ENCODE results near the gene VSIG10L. TPM values are rescaled to one million over a fixed set of nuclear protein-coding genes. Genes with fewer than 3 reads are reported as not detected.

The VSIG10L gene
- total RNA-seq, 1 donor from 2014 or later: 0.51 TPM

DNA sequence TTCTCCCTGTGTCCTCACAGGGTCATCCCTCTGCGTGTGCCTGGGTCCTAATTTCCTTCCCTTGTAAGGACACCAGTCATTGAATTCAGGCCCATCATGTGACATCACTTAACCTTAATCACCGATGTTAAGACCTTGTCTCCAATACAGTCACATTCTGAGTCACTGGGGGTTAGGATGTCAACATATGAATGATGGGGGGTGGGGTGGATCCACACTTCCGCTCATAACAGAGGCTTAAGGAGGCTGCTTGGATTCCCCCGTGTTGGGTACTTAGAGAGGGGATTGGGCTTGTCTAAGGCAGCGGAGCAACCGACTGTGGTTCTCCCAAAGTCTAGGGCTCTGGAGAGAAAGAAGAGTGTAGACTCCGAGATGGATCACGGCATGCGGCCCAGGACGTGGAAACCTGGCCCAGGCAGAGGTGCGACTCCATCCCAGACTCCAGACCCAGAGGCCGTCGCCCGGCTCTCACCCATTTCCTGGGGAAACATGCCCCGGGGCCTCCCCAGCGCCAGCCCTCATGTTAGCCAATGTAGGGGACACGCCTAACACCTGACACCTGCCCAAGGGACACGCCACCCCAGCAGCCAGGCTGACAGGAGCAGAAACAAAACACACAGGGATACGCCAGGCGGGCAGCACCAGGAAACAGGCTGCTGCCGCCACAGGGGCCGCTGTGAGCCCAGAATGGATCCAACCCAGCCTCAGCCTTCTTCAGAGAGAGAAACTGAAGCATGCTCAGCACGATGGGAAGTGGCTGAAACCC, 47.5 kb downstream of the VSIG10L start:
- intact Hi-C loops (cut with DNase I): no loop called here
- ATAC-seq: no peak
- DNase-seq (ENCODE audit: missing footprints): no peak

DNA sequence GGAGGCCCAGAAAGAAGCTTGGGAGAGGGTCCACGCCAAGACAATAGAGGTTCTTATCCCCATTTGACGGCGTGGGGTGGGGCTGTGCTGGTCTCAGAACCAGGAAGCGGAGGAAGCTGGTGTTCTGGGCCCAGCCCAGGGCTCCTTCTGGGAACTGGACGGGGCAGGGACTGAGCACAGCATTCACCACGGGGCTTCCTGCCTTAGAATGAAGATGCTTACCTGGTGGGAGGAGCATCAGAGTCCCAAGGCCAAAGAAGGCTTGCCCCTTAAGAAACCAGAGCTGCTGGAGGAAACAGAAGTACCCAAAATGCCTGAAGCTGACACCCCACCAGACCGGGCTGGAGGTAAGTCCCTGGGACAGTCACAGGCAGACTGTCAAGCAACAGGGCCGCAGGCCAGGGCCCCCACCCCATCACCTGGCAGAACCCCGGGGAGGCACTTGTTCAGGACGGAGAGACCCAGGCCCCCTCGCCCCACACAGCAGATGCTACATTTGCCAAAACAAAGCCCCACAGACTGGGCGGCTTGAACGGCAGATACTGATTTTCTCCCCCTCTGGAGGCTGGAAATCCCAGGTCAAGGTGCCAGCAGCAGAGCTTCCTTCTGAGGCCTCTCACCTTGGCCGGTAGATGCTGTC, 48.2 kb downstream of the VSIG10L start:
- intact Hi-C loops (cut with DNase I): no loop called here
- ATAC-seq (no peak), DNase-seq (ENCODE audit: missing footprints) (no peak)

DNA sequence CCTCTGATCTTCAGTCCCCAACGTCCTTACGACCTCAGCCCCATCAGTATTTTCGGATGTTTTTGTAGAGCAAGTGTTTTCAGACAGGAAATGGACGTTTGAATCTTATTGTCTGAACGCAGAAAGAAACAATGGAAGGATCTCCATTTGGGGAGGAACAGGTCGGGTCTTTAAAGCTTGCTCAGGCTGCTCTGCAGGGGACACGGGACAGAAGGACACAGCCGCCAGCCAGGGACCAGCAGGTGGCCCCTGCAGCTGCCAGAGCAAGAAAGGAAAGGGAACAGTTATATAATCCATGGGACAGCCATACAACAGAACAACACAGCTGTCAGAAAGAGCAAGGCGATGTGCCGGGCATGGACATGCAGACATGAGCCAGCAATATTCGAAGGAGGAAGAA, 49.0 kb downstream of the VSIG10L start:
- DNase-seq (ENCODE audit: missing footprints): no peak
- ATAC-seq: peak; percentile 80
- intact Hi-C loops (cut with DNase I): no loop called here

DNA sequence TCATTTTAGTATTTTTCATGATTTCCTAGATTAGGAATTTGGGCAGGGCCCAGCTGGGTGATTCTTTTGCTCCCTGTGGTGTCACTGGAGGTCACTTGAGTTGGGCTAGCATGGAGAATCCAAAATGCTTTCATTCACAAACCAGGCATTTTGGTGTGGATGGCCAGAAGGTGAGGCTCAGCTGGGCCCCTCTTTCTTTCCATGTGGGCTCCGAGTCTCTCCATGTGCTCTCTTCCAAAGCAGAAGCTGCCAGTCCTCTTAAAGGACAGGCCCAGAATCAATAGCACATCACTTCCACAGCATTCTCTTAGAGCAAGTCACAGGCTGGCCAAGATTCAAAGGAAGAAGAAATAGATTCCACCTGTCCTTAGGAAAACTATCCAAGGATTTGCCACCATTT, 52.3 kb downstream of the VSIG10L start:
- ATAC-seq (no peak), DNase-seq (ENCODE audit: missing footprints) (no peak)
- intact Hi-C loops (cut with DNase I): no loop called here

DNA sequence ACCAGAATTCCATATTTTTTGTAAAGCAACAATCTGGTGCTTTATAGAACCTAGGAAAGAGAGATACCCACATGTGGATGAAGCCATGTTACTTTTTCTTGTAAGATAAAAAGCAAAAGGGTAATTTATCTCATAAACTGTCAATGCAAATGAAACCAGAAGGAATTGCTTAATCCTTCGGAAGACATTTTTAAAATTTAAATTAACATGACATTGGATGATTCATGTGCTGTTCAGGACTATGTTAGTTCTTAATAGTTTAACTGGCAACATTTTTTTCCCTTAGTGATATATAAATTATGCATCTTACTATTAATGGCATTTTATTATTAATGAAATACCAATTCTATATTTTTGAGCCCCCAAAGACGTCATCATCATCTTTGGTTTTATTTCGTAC, 56.3 kb downstream of the VSIG10L start:
- DNase-seq (ENCODE audit: missing footprints) (no peak), ATAC-seq (no peak)
- intact Hi-C loops (cut with DNase I): no loop called here

DNA sequence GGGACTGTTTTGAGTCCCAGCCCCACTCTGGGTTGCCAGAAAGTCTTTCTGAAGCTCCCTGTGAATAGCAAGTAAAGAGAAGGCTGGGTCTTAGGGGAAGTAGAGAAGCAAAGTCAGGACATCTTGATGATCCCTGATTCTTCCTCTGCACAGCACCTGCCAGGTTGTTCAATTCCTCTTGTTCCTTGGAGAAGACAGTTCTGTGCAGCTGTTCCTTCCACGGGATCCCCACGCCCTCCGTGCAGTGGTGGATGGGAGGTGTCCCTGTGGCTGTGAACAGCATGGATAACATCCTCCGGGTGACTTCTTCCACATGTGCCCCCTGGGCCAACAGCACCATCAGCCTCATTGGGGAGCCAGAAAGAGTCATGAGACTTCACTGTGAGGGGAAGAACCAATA, 59.6 kb downstream of the VSIG10L start:
- ATAC-seq: no peak
- no peak for DNase-seq (ENCODE audit: missing footprints)
- intact Hi-C loops (cut with DNase I): no loop called here

Other genes starting within 250 kb of the VSIG10L start
- 5.2 TPM for gene CTU1, start 233.7 kb downstream of the VSIG10L start, total RNA-seq
- gene SIGLEC9, start 217.2 kb downstream of the VSIG10L start, total RNA-seq: 2.9 TPM
- gene SIGLEC7, start 199.8 kb downstream of the VSIG10L start, total RNA-seq: 0.87 TPM
- 6.5 TPM for gene CD33, start 117.1 kb downstream of the VSIG10L start, total RNA-seq
- not detected for gene SIGLECL1, start 91.1 kb downstream of the VSIG10L start, total RNA-seq
- gene IGLON5, start 30.5 kb downstream of the VSIG10L start, total RNA-seq: not detected
- gene ETFB, start 24.2 kb upstream of the VSIG10L start, total RNA-seq: 497 TPM
- 1.7 TPM for gene CLDND2, start 26.9 kb upstream of the VSIG10L start, total RNA-seq
- 3.5 TPM for gene NKG7, start 30.5 kb upstream of the VSIG10L start, total RNA-seq
- not detected for gene LIM2, start 45.8 kb upstream of the VSIG10L start, total RNA-seq
- not detected for gene C19orf84, start 48.5 kb upstream of the VSIG10L start, total RNA-seq
- gene SIGLEC10, start 75.5 kb upstream of the VSIG10L start, total RNA-seq: 1.1 TPM
- gene SIGLEC8, start 116.3 kb upstream of the VSIG10L start, total RNA-seq: 0.08 TPM
- not detected for gene CEACAM18, start 136.4 kb upstream of the VSIG10L start, total RNA-seq
- gene SIGLEC12, start 159.7 kb upstream of the VSIG10L start, total RNA-seq: 0.19 TPM
- gene SIGLEC6, start 189.5 kb upstream of the VSIG10L start, total RNA-seq: 0.24 TPM
- gene ZNF175, start 229.1 kb upstream of the VSIG10L start, total RNA-seq: 7.4 TPM

Measured in Right ventricle myocardium inferior (tissue), 1 donor.